ENCODE results near the gene CAPZA3.

DNA sequence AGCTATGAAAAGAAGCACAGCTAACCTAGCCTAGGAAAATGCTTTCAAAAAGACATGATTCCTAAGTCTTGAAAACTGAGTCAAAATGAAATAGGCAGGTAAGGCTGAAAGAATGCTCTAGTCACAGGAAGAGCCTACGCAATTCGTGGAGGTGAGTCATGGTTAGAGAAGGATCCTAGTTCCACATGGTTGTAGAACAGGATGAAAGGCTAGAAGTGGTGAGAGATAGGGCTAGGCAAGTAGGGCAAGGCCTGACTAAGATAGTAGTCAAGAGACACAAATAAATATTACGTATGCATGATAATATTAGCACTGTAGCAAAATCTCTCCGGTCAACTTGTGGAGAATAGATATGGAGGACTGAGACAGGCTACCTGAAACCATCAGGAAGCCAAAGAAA is 47.3 kb upstream of the CAPZA3 start:
- TF ChIP-seq, protein P1, sequence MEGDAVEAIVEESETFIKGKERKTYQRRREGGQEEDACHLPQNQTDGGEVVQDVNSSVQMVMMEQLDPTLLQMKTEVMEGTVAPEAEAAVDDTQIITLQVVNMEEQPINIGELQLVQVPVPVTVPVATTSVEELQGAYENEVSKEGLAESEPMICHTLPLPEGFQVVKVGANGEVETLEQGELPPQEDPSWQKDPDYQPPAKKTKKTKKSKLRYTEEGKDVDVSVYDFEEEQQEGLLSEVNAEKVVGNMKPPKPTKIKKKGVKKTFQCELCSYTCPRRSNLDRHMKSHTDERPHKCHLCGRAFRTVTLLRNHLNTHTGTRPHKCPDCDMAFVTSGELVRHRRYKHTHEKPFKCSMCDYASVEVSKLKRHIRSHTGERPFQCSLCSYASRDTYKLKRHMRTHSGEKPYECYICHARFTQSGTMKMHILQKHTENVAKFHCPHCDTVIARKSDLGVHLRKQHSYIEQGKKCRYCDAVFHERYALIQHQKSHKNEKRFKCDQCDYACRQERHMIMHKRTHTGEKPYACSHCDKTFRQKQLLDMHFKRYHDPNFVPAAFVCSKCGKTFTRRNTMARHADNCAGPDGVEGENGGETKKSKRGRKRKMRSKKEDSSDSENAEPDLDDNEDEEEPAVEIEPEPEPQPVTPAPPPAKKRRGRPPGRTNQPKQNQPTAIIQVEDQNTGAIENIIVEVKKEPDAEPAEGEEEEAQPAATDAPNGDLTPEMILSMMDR (IDR thresholded peaks at IDR 0.05; ENCODE audit: low read length): no peak
- no peak for TF ChIP-seq EZH2 (IDR thresholded peaks at IDR 0.05; ENCODE audit: borderline replicate concordance, low read length)
